Stimulated activated naive CD8-positive, alpha-beta T cell treated with anti-CD3 and anti-CD28 coated beads, Interleukin-15, amount 100 ng/mL, for 72 hours (primary cell): ENCODE results near the gene GNAI1.

ENCODE experiments used
- ATAC-seq: fragments of 150-1000 bp; cut with Tn5 transposase; 2 replicates; pipeline ENCODE4 v1.10.0; 2021; ENCODE audit warnings: mild to moderate bottlenecking, moderate library complexity
- DNase-seq, 2 donors: peaks; one replicate each; pipeline ENCODE4 v3.0.0; 2021 to 2022
- H3K27ac Mint-ChIP-seq, 2 donors: one replicate each; pipeline ENCODE4 v1.8.0; 2022; ENCODE audit warnings: mild to moderate bottlenecking in 2 of 2, mixed read lengths in 2 of 2, moderate library complexity in 2 of 2
- H3K27me3 Mint-ChIP-seq: one replicate; pipeline ENCODE4 v1.8.0; 2022; ENCODE audit warnings: mixed read lengths
- H3K4me1 Mint-ChIP-seq: one replicate; pipeline ENCODE4 v1.8.0; 2022; ENCODE audit warnings: mild to moderate bottlenecking, mixed read lengths
- H3K4me3 Mint-ChIP-seq, 2 donors: one replicate each; pipeline ENCODE4 v1.8.0; 2022; ENCODE audit warnings: mild to moderate bottlenecking in 2 of 2, mixed read lengths in 2 of 2, moderate library complexity in 1 of 2
- H3K9me3 Mint-ChIP-seq, 2 donors: one replicate each; pipeline ENCODE4 v1.8.0; 2022; ENCODE audit warnings: mixed read lengths in 2 of 2

GNAI1 gene

GRCh38 chr7:80124526-80125264, 9.9 kb upstream of the GNAI1 start:
- no peak overlapping the region for H3K27ac Mint-ChIP-seq
- peaks cover 28% of the 10 kb centered on the region for H3K27me3 Mint-ChIP-seq
- no peaks in the 10 kb centered on the region for H3K9me3 Mint-ChIP-seq
- H3K4me1 Mint-ChIP-seq: peaks cover 7% of the 10 kb centered on the region
- DNase-seq: no peak
- no peak overlapping the region for H3K4me3 Mint-ChIP-seq
- no peak for ATAC-seq

- no peak for ATAC-seq
- Mint-ChIP-seq H3K27ac (no peak overlapping the region), H3K9me3 (no peaks in the 10 kb centered on the region), H3K27me3 (peaks cover 18% of the 10 kb centered on the region), H3K4me1 (peaks cover 7% of the 10 kb centered on the region), H3K4me3 (no peak overlapping the region)
- no peak for DNase-seq
Measured at GRCh38 chr7:80127412-80128160, 7.0 kb upstream of the GNAI1 start.

GRCh38 chr7:80128918-80129317, 5.7 kb upstream of the GNAI1 start:
- DNase-seq: no peak
- Mint-ChIP-seq H3K4me1 (peaks cover 12% of the 10 kb centered on the region), H3K4me3 (no peak overlapping the region), H3K27me3 (peaks cover 18% of the 10 kb centered on the region), H3K27ac (no peak overlapping the region), H3K9me3 (no peaks in the 10 kb centered on the region)
- ATAC-seq: peak; percentile 55

GRCh38 chr7:80129785-80130184, 4.8 kb upstream of the GNAI1 start:
- Mint-ChIP-seq H3K27ac (no peak overlapping the region), H3K9me3 (no peaks in the 10 kb centered on the region), H3K27me3 (peaks cover 14% of the 10 kb centered on the region), H3K4me3 (no peak overlapping the region), H3K4me1 (peaks cover 15% of the 10 kb centered on the region)
- ATAC-seq (no peak), DNase-seq (no peak)

GRCh38 chr7:80131675-80132435, 2.8 kb upstream of the GNAI1 start:
- H3K9me3 Mint-ChIP-seq: no peaks in the 10 kb centered on the region
- no peak overlapping the region for H3K27ac Mint-ChIP-seq
- DNase-seq: no peak

GRCh38 chr7:80132594-80132993, 2.0 kb upstream of the GNAI1 start:
- H3K27ac Mint-ChIP-seq: no peak overlapping the region
- no peak overlapping the region for H3K4me3 Mint-ChIP-seq
- H3K27me3 Mint-ChIP-seq: peaks cover 9% of the 10 kb centered on the region
- DNase-seq (no peak), ATAC-seq (no peak)
- H3K9me3 Mint-ChIP-seq: no peaks in the 10 kb centered on the region
- peaks cover 28% of the 10 kb centered on the region for H3K4me1 Mint-ChIP-seq

More at GRCh38 chr7:80131675-80132435, 2.8 kb upstream of the GNAI1 start:
- Mint-ChIP-seq H3K27me3 (peaks cover 9% of the 10 kb centered on the region), H3K4me1 (peaks cover 26% of the 10 kb centered on the region), H3K4me3 (no peak overlapping the region)
- ATAC-seq: no peak

GRCh38 chr7:80133361-80134114, 1.1 kb upstream of the GNAI1 start:
- DNase-seq: no peak

GRCh38 chr7:80134115-80134535, 506 bp upstream of the GNAI1 start:
- ATAC-seq: no peak
- DNase-seq: no peak
- Mint-ChIP-seq H3K27me3 (peaks cover 16% of the 10 kb centered on the region), H3K4me1 (peaks cover 36% of the 10 kb centered on the region), H3K4me3 (peak overlapping the region; percentile 82 to 84), H3K9me3 (no peaks in the 10 kb centered on the region), H3K27ac (peak overlapping the region; percentile 38 to 51)

More at GRCh38 chr7:80133361-80134114, 1.1 kb upstream of the GNAI1 start:
- Mint-ChIP-seq H3K27me3 (peaks cover 10% of the 10 kb centered on the region), H3K9me3 (no peaks in the 10 kb centered on the region), H3K27ac (no peak overlapping the region), H3K4me1 (peaks cover 30% of the 10 kb centered on the region), H3K4me3 (peak overlapping the region; percentile 82 to 84)
- no peak for ATAC-seq

GRCh38 chr7:80135309-80136104, 876 bp downstream of the GNAI1 start:
- DNase-seq: peak; percentile 61
- Mint-ChIP-seq H3K9me3 (no peaks in the 10 kb centered on the region), H3K4me1 (peaks cover 39% of the 10 kb centered on the region), H3K27ac (peak overlapping the region; percentile 87 to 96), H3K4me3 (peak overlapping the region; percentile 79 to 82), H3K27me3 (peaks cover 30% of the 10 kb centered on the region)
- ATAC-seq: peak; percentile 62

- peak overlapping the region; percentile 79 to 82 for H3K4me3 Mint-ChIP-seq
- peak; percentile 68 for ATAC-seq
Measured at GRCh38 chr7:80136261-80137055, 1.8 kb downstream of the GNAI1 start.

GRCh38 chr7:80137410-80137809, 2.8 kb downstream of the GNAI1 start:
- H3K4me3 Mint-ChIP-seq: no peak overlapping the region
- no peak for DNase-seq
- ATAC-seq: no peak
- no peak overlapping the region for H3K27ac Mint-ChIP-seq
- H3K27me3 Mint-ChIP-seq: peaks cover 49% of the 10 kb centered on the region
- H3K9me3 Mint-ChIP-seq: no peaks in the 10 kb centered on the region
- H3K4me1 Mint-ChIP-seq: peaks cover 39% of the 10 kb centered on the region

More at GRCh38 chr7:80136261-80137055, 1.8 kb downstream of the GNAI1 start:
- H3K27me3 Mint-ChIP-seq: peaks cover 40% of the 10 kb centered on the region
- DNase-seq: peak; percentile 17 to 29
- H3K9me3 Mint-ChIP-seq: no peaks in the 10 kb centered on the region
- H3K27ac Mint-ChIP-seq: peak overlapping the region; percentile 0 to 79
- peaks cover 39% of the 10 kb centered on the region for H3K4me1 Mint-ChIP-seq

- no peak for ATAC-seq
- peaks cover 31% of the 10 kb centered on the region for H3K4me1 Mint-ChIP-seq
- peaks cover 59% of the 10 kb centered on the region for H3K27me3 Mint-ChIP-seq
- H3K4me3 Mint-ChIP-seq: no peak overlapping the region
- H3K9me3 Mint-ChIP-seq: no peaks in the 10 kb centered on the region
- H3K27ac Mint-ChIP-seq: no peak overlapping the region
- DNase-seq: no peak
Measured at GRCh38 chr7:80139236-80139635, 4.6 kb downstream of the GNAI1 start.

GRCh38 chr7:80140388-80140787, 5.8 kb downstream of the GNAI1 start:
- Mint-ChIP-seq H3K27ac (no peak overlapping the region), H3K4me1 (peaks cover 28% of the 10 kb centered on the region), H3K27me3 (peaks cover 69% of the 10 kb centered on the region), H3K4me3 (no peak overlapping the region), H3K9me3 (no peaks in the 10 kb centered on the region)
- DNase-seq (no peak), ATAC-seq (no peak)

- H3K4me1 Mint-ChIP-seq: peaks cover 18% of the 10 kb centered on the region
- H3K9me3 Mint-ChIP-seq: no peaks in the 10 kb centered on the region
- H3K4me3 Mint-ChIP-seq: no peak overlapping the region
- ATAC-seq: no peak
- H3K27me3 Mint-ChIP-seq: peaks cover 79% of the 10 kb centered on the region
- H3K27ac Mint-ChIP-seq: no peak overlapping the region
- DNase-seq: no peak
Measured at GRCh38 chr7:80141376-80141775, 6.7 kb downstream of the GNAI1 start.
